ENCODE measurements around the gene TMEM132D. TPM values are rescaled to one million over a fixed set of nuclear protein-coding genes. Genes with fewer than 3 reads are reported as not detected.

The TMEM132D gene
- total RNA-seq, 4 donors from 2014 or later, result not detected

DNA sequence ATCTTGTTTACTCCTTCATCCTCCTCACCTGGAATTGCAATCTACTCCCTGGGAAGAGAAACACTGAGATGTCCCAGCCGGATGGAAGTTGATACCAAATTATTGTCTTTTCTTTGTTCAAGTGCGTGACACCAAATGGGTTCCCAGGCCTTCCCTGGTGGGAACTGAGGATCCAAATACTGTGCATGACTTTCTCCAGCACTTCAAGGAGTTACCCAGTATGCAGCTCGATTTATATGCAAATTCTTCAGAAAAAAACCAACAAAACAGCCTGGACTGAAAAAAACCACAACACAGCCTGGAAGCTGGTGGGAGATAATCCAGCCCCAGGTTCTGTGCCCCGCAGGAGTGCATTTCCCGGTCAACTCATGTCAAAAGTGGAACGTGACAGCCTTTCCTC, 740.0 kb downstream of the TMEM132D start:
- no peak for DNase-seq (ENCODE audit: low spot score)
- TF ChIP-seq, protein P1, sequence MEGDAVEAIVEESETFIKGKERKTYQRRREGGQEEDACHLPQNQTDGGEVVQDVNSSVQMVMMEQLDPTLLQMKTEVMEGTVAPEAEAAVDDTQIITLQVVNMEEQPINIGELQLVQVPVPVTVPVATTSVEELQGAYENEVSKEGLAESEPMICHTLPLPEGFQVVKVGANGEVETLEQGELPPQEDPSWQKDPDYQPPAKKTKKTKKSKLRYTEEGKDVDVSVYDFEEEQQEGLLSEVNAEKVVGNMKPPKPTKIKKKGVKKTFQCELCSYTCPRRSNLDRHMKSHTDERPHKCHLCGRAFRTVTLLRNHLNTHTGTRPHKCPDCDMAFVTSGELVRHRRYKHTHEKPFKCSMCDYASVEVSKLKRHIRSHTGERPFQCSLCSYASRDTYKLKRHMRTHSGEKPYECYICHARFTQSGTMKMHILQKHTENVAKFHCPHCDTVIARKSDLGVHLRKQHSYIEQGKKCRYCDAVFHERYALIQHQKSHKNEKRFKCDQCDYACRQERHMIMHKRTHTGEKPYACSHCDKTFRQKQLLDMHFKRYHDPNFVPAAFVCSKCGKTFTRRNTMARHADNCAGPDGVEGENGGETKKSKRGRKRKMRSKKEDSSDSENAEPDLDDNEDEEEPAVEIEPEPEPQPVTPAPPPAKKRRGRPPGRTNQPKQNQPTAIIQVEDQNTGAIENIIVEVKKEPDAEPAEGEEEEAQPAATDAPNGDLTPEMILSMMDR (IDR thresholded peaks at IDR 0.05), result no peak
- no peak for ATAC-seq (ENCODE audit: low FRiP score)

DNA sequence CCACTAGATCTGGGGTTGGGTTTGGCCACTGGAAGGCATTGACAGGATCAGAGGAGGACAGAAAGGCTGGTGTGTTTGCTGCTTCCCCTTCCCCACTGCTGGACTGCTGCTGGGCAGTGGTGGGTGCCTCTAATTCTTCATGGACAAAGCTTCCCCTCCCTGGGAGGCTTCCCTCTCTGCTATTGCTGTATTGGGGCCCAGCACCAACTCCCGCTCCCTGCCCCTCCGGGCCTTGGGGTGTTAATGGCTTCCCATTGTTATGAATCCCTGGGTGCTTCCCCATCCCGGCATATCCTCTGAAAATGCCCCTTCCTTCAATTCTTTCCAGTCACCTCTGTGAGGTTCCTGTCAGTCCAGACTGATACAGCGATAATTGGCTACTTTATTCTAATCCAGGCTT, 740.4 kb downstream of the TMEM132D start:
- TF ChIP-seq, protein P1 (IDR thresholded peaks at IDR 0.05), result no peak
- DNase-seq (ENCODE audit: low spot score), result no peak
- no peak for ATAC-seq (ENCODE audit: low FRiP score)

- DNase-seq (ENCODE audit: low spot score) (no peak), ATAC-seq (ENCODE audit: low FRiP score) (no peak)
- TF ChIP-seq, protein P1 (IDR thresholded peaks at IDR 0.05), result no peak
Observed at GRCh38 chr12:129162805-129163204, 741.0 kb downstream of the TMEM132D start.

GRCh38 chr12:129161511-129161910, 742.3 kb downstream of the TMEM132D start:
- ATAC-seq (ENCODE audit: low FRiP score) (no peak), DNase-seq (ENCODE audit: low spot score) (no peak)
- TF ChIP-seq, protein P1 (IDR thresholded peaks at IDR 0.05), result no peak

- ATAC-seq (ENCODE audit: low FRiP score) (no peak), DNase-seq (ENCODE audit: low spot score) (no peak)
- TF ChIP-seq, protein P1 (IDR thresholded peaks at IDR 0.05), result no peak
Observed at GRCh38 chr12:129160282-129160681, 743.5 kb downstream of the TMEM132D start.

GRCh38 chr12:129152351-129153104, 751.3 kb downstream of the TMEM132D start:
- DNase-seq (ENCODE audit: low spot score), result no peak
- TF ChIP-seq, protein P1 (IDR thresholded peaks at IDR 0.05), result no peak
- ATAC-seq (ENCODE audit: low FRiP score), result peak; percentile 47

DNA sequence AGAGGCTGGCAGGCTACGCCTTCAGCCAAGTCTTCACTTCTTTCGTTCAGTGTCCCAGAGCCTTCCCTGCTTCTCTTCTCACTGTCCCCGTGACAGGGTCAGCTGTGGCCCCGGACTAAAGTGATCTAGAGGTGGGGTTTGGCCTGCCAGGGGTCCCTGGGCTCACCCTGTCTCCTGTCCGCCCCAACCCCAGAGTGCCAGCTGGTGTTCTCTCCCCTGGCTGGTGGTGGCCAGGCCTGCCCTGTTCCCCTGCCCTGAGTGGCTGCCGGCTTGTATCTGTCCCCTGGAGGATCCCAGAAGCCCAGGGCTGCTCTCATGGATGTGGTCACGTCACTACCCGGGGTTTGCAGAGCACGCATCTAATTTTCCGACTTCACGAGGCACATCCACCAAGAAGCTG, 753.1 kb downstream of the TMEM132D start:
- TF ChIP-seq, protein P1 (IDR thresholded peaks at IDR 0.05), result no peak
- ATAC-seq (ENCODE audit: low FRiP score) (no peak), DNase-seq (ENCODE audit: low spot score) (no peak)

Data from omental fat pad (tissue), 4 donors.